Right kidney (tissue), 1 donor: ENCODE data around the gene SMIM1.
A peak's percentile ranks its signal among the peaks of the same experiment; 100 is the strongest.

Experiments
- DNase-seq: peaks from one replicate; pipeline ENCODE4 v3.0.0-alpha.2; 2016

The SMIM1 gene

GRCh38 chr1:3775490-3776230 lies 3.1 kb downstream of the SMIM1 start:
- peak; percentile 74 for DNase-seq

DNA sequence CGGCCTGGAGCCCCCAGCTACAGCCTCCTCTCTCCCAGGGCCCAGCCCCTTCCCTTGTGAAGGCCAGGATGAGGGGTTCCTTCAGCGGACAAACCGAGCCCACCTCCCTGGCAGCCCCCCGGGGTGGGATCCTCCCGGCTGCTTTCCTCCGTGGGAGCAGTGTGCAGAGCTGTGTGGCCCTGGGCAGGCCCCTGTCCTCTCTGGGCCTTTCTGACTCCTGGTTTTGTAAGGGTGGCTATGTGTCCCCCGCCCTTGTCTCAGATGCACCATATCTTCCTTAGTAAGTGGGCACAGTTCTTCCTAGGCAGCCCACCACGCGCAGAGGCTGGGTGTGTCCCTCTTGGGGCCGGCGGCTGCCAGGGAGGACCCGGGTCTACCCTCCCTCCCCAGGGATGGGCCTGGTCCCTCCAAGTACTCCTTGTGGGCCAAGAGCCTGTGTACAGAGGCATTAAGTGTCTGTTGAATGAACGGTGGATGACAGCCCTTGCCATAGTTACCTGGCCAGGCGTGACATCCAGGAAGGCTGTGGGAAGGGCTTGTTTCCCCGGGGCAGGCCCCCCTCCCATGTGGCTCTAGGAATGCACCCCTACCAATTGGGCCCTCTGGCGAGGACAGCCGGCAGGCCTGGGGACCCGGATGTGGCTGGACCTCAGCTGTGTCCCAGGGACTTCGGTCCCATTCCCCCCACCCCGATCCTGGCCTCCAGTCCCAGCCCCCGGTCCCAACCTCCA lies 3.8 kb downstream of the SMIM1 start:
- DNase-seq: no peak

GRCh38 chr1:3777078-3777547 lies 4.6 kb downstream of the SMIM1 start:
- no peak for DNase-seq

DNA sequence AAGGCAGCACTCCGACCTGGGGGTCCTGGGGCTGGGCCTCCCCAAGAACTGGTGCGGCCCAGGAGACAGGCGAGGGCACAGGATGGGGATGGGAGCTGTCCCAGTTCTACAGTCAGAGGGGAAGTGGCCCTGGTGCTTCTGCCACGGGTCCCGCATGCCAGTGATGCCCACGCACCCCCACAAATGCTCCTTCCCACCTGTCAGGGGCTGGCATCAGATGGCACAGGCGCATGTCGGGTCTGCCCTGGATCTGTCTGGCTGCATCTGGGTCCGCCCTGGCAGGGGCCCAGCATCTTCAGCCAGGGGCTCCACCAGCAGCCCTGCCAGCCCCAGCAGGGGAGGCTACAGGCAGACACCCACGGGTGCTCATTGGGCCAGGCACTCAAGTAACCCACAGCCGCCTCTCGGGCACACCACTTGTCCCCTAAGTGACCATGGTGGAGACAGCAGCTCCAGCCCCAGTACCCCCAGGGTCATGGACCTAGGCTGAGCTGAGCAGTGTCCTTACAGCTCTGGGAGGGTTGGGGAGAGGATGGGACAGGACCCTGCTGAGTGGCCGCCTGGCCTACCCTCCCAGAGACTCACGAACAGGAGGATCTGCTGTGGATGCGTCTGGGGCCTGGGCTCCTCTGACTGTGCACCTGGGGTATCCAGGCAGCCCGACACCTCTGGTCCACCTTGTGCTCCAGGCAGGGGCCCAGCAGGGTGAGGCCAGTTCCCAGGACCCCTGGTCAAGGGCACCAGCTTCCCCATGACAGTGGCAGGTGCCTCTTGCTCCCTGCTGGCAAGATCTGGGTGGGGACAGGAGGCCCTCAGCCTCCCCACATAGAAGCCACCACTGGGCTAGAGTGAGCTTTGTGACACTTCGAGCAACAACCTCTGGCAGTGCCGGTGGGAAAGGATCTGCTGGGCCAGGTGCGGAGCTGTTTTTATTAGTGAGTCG lies 5.4 kb downstream of the SMIM1 start:
- no peak for DNase-seq

DNA sequence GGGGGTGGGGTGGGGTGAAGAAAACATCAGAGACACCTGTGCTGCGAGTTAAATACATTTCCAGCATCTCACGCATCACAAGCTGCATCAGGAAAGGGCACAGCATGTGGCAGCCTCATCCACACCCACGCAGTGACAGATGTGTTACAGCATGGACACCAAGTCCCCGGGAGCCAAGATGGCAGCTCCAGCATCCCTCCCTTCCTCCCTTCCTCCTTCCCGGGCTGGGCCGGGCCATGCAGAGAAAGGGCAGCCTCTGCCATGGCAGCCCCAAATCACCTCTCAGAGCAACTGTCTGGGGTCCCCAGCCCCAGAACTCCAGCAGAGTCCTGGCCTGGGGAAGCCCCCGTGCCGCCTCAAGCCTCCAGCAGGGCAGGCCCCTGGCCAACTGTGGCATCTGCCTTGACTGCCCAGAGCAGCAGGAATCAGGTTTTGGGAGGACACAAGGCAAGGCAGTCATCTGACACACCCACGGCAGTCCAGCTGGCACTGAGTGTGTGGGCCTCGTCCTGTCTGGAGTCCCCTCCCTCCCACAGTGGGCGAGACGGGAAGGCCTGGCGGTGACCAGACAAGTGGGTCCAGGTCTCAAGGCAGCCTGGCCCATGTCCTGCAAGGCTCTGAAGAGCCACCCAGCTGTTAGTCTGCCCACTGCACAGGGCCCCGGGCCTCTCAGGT lies 6.2 kb downstream of the SMIM1 start:
- no peak for DNase-seq

DNA sequence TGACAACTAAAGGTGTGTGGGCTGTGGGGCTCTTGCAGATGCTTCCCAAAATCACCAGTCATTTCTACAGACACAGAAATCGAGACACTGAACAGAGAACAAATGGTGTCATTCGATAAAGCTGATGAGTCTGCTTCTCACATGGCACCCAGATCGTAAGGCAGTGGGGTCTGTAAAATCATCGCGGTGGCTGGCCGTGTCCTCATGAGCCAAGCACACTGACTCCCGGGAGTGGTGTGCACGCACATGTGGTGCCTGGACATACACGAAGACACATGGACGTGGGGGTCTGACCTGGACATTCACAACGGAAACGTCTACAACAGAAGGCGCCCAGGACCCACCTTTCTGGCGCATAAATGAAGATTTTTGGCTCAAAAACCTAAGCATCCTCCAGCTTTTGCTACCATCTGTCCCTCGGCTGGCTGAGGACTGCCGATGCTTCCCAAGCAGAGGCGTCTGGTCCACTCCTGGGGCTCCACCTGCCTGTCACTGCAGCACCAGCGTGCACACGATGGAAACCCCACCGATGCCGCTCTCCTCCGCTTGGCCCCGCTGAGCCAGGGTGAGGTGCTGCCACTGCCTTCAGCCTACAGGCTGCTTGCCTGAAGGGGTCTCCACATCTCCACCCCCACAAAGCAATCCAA lies 6.8 kb downstream of the SMIM1 start:
- no peak for DNase-seq

GRCh38 chr1:3779912-3780416 lies 7.4 kb downstream of the SMIM1 start:
- DNase-seq: no peak

GRCh38 chr1:3780901-3781300 lies 8.4 kb downstream of the SMIM1 start:
- no peak for DNase-seq

DNA sequence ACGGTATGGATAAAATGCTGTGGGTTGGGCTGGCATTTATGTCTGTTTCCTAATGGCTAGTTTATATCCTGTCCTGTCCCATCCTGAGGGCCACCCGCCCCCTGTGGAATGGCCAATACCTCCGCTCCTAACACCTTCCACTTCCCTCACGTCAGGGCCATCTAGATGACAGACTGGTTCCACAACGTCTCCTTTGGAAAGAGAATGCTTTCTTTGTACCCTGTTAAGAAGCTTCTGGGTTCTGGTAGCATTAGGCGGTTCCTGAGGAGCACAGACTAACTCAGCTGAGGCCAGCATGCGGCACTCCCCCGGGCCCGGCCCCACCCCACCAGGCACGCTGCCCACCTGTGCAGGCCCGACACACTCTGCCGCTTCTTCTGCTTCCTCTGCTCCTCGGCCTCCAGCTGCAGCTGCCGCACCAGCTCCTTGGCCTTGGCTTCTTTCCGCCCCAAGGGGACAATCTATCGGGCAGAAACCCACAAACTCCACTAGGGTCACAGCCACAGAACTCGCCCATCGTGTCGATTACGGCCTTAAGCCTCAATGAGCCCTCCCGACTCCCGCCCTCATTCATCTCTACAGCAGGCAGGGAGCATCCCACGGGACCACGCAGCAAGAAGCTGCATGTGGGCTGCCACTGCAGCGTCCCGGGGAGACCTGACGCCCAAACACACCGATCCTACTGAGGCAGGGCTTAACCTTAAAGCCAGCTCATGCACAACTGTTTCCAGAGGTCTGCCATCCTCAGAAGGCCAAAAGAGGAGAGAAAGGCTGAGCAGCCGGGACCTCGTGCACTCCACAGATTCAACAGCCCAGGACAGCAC lies 11.3 kb downstream of the SMIM1 start:
- no peak for DNase-seq

DNA sequence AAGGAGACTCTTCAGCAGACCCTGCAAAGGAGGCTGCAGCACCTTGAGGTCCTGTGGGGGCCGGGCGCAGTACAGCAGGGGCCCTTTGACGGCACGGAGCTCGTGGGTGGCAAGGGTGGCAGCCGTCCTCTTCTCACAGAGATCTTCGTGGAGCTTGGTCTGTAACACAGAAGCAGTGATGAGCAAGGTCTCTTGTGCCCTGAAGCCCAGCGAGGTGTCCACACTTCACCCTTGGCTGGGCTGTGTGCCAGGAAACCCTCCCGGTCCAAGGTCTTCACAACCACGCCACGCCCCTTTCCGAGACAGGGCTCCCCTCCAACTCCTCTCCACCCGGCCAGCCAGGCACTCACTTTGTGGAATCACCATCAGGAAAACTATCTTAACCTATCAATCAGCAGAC lies 12.5 kb downstream of the SMIM1 start:
- no peak for DNase-seq

DNA sequence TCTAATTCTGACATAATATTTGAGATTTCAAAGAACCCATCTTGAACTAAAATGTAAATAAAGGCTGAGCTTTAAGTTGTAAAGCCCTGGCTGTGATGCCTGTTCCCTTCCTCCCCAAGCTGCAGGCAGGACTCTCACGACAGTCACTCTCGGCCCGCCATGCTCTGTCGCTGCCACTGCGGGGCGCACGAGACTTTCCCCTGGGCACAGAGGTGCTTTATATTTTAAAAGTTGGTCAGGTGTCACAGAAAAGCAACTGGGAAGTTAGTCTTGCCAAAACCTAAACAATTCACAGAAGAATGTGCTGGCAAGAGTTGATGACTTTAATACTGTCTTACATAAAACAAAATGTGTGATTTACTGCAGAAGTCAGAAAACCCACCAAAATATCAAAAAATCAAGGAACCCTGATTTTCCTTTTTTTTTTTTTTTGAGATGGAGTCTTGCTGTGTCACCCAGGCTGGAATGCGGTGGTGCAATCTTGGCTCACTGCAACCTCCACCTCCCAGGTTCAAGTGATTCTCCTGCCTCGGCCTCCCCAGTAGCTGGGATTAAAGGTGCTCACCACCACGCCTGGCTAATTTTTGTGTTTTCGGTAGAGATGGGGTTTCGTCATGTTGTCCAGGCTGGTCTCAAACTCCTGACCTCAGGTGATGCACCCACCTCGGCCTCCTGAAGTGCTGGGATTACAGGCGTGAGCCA lies 13.1 kb downstream of the SMIM1 start:
- no peak for DNase-seq

DNA sequence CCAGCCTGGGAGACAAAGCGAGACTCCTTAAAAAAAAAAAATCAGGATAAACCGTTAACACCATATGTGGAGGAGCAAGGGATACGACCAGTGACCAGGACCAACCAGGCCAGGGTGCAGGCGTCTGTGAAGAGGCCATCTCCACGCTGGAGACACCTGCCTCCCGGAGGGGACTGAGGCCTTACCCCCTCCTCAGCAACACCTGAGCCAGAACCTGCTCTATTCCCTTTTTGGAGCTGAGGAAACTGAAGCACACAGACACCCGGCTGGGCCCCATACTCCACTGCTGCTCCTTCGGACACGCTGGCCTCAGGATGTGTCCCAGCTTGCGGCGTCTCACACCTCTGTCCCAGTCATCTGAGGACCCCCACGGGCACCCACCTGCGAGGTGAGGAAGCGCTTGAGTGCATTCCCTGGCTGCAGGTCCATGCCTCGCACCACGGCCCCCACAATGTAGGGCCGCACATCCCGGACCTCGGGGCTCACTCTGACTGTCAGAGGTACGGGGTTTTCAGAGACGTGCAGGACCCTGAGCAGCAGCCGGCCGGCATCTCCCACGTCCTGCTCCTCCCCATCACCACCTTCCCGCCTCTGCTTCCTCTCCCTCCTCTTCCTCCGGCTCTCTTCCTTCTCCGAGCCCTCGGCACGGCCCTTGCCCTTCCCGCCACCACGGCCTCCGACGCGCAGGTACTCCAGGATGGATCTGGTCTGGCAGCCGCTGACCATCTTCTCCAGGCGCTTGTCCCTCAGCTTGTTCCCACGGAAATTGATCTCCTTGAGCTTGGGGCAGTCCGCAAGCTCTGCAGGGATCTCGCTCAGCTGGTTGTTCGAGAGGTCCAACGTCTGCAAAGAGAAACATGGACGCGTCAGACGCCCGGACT lies 14.2 kb downstream of the SMIM1 start:
- no peak for DNase-seq

GRCh38 chr1:3787349-3787715 lies 14.8 kb downstream of the SMIM1 start:
- DNase-seq: no peak

GRCh38 chr1:3787745-3788605 lies 15.4 kb downstream of the SMIM1 start:
- DNase-seq: no peak

- DNase-seq: no peak
Measured at GRCh38 chr1:3788756-3789420, 16.3 kb downstream of the SMIM1 start.

GRCh38 chr1:3789421-3790300 lies 17.1 kb downstream of the SMIM1 start:
- no peak for DNase-seq
